H9 (cell line): ENCODE results near the gene MARCHF10. TPM values are rescaled to one million over a fixed set of nuclear protein-coding genes. Genes with fewer than 3 reads are reported as not detected.
A peak's percentile ranks its signal among the peaks of the same experiment; 100 is the strongest.

Experiments
- DNase-seq: peaks from one replicate; pipeline ENCODE4 v3.0.0-alpha.2; 2017
- H2AFZ ChIP-seq: one replicate; pipeline ENCODE4 v1.6.1; 2013; ENCODE audit warnings: mild to moderate bottlenecking, low read length, control low read depth, moderate library complexity
- H2AK5ac ChIP-seq: 2 replicates; pipeline ENCODE4 v1.6.1; 2013; ENCODE audit warnings: low read length, control low read depth, mixed read lengths; ENCODE audit not compliant: insufficient read length
- H2BK120ac ChIP-seq: one replicate; pipeline ENCODE4 v1.6.1; 2013; ENCODE audit warnings: low read depth, mild to moderate bottlenecking, low read length, control low read depth, inconsistent platforms; ENCODE audit not compliant: poor library complexity, severe bottlenecking
- H2BK12ac ChIP-seq: 2 replicates; pipeline ENCODE4 v1.6.1; 2013; ENCODE audit warnings: low read length, control low read depth, mixed read lengths, low read depth; ENCODE audit not compliant: insufficient read length
- H2BK15ac ChIP-seq: 2 replicates; pipeline ENCODE4 v1.6.1; 2013; ENCODE audit warnings: low read depth, low read length, control low read depth
- H2BK20ac ChIP-seq: one replicate; pipeline ENCODE4 v1.6.1; 2013; ENCODE audit warnings: low read depth, mild to moderate bottlenecking, low read length, control low read depth, inconsistent platforms; ENCODE audit not compliant: poor library complexity, severe bottlenecking
- H2BK5ac ChIP-seq: 2 replicates; pipeline ENCODE4 v1.6.1; 2013; ENCODE audit warnings: low read length, control low read depth, mixed read lengths; ENCODE audit not compliant: insufficient read length
- H3K14ac ChIP-seq: 2 replicates; pipeline ENCODE4 v1.6.1; 2013; ENCODE audit warnings: low read length, control low read depth; ENCODE audit not compliant: insufficient read depth
- H3K18ac ChIP-seq: 2 replicates; pipeline ENCODE4 v1.6.1; 2013; ENCODE audit warnings: low read depth, mild to moderate bottlenecking, mixed read lengths, low read length, control low read depth; ENCODE audit not compliant: insufficient read length
- H3K23ac ChIP-seq: 2 replicates; pipeline ENCODE4 v1.6.1; 2013; ENCODE audit warnings: low read length, control low read depth, mixed read lengths, low read depth; ENCODE audit not compliant: insufficient read length
- H3K23me2 ChIP-seq: 2 replicates; pipeline ENCODE4 v1.6.1; 2013; ENCODE audit warnings: low read depth, mild to moderate bottlenecking, mixed read lengths, low read length, control low read depth; ENCODE audit not compliant: insufficient read length, poor library complexity, severe bottlenecking
- H3K27ac ChIP-seq: 2 replicates; pipeline ENCODE4 v1.5.1; 2013; ENCODE audit warnings: low read length, control low read depth, mixed read lengths, low read depth; ENCODE audit not compliant: insufficient read length
- H3K27me3 ChIP-seq: 2 replicates; pipeline ENCODE4 v1.6.1; 2013; ENCODE audit warnings: low read length, control low read depth, inconsistent platforms; ENCODE audit not compliant: insufficient read depth
- H3K4ac ChIP-seq: 2 replicates; pipeline ENCODE4 v1.6.1; 2013; ENCODE audit warnings: low read depth, mild to moderate bottlenecking, control low read depth, inconsistent platforms, low read length, moderate library complexity
- H3K4me1 ChIP-seq: 2 replicates; pipeline ENCODE4 v1.6.1; 2013; ENCODE audit warnings: low read length, control low read depth, inconsistent platforms; ENCODE audit not compliant: insufficient read depth
- H3K4me2 ChIP-seq: 2 replicates; pipeline ENCODE4 v1.6.1; 2013; ENCODE audit warnings: low read length, control low read depth, mixed read lengths; ENCODE audit not compliant: insufficient read length, insufficient read depth
- H3K56ac ChIP-seq: 2 replicates; pipeline ENCODE4 v1.6.1; 2013; ENCODE audit warnings: low read depth, mild to moderate bottlenecking, mixed read lengths, low read length, control low read depth; ENCODE audit not compliant: insufficient read length
- H3K79me1 ChIP-seq: 2 replicates; pipeline ENCODE4 v1.6.1; 2013; ENCODE audit warnings: low read depth, mild to moderate bottlenecking, moderate library complexity, low read length, control low read depth, inconsistent platforms; ENCODE audit not compliant: insufficient read depth, poor library complexity, severe bottlenecking
- H3K79me2 ChIP-seq: 2 replicates; pipeline ENCODE4 v1.6.1; 2013; ENCODE audit warnings: low read length, control low read depth, inconsistent platforms; ENCODE audit not compliant: insufficient read depth
- H3K9ac ChIP-seq: 2 replicates; pipeline ENCODE4 v1.6.1; 2013; ENCODE audit warnings: low read length, control low read depth, mixed read lengths; ENCODE audit not compliant: insufficient read length; ENCODE audit errors: extremely low read depth
- H3K9me3 ChIP-seq: one replicate; pipeline ENCODE4 v1.6.1; 2013; ENCODE audit warnings: low read depth, low read length, inconsistent platforms; ENCODE audit not compliant: control insufficient read depth
- H3T11ph ChIP-seq: one replicate; pipeline ENCODE4 v1.6.1; 2013; ENCODE audit warnings: mild to moderate bottlenecking, low read length, control low read depth, inconsistent platforms
- H4K20me1 ChIP-seq: one replicate; pipeline ENCODE4 v1.6.1; 2013; ENCODE audit not compliant: control insufficient read depth, insufficient read length, insufficient read depth
- H4K5ac ChIP-seq: 2 replicates; pipeline ENCODE4 v1.6.1; 2013; ENCODE audit warnings: low read depth, mild to moderate bottlenecking, mixed read lengths, low read length, control low read depth; ENCODE audit not compliant: insufficient read length
- H4K8ac ChIP-seq: replicated peaks from 2 replicates; pipeline ENCODE4 v1.6.1; 2013; ENCODE audit warnings: low read length, control low read depth, mixed read lengths, low read depth; ENCODE audit not compliant: insufficient read length
- H4K91ac ChIP-seq: 2 replicates; pipeline ENCODE4 v1.6.1; 2013; ENCODE audit warnings: low read depth, mild to moderate bottlenecking, moderate library complexity, mixed read lengths, low read length, control low read depth; ENCODE audit not compliant: insufficient read length
- H3K27ac Mint-ChIP-seq, 3 experiments: 2 replicates in 2 of 3; 3 replicates in 1 of 3; pipeline ENCODE4 v1.8.0; 2020 to 2021; ENCODE audit warnings: mixed read lengths in 3 of 3, mild to moderate bottlenecking in 1 of 3, moderate library complexity in 1 of 3
- H3K27me3 Mint-ChIP-seq: 2 replicates; pipeline ENCODE4 v1.8.0; 2021; ENCODE audit warnings: low read depth, mild to moderate bottlenecking, moderate library complexity, mixed read lengths
- H3K36me3 Mint-ChIP-seq, 3 experiments: 2 replicates in 2 of 3; 3 replicates in 1 of 3; pipeline ENCODE4 v1.8.0; 2020 to 2021; ENCODE audit warnings: low read depth in 3 of 3, mixed read lengths in 3 of 3; ENCODE audit not compliant: insufficient read depth in 1 of 3
- H3K4me1 Mint-ChIP-seq, 2 experiments: 2 replicates each; pipeline ENCODE4 v1.8.0; 2020; ENCODE audit warnings: mixed read lengths in 2 of 2
- H3K4me3 Mint-ChIP-seq, 2 experiments: 2 replicates in 1 of 2; 3 replicates in 1 of 2; pipeline ENCODE4 v1.8.0; 2020 to 2021; ENCODE audit warnings: mild to moderate bottlenecking in 2 of 2, mixed read lengths in 2 of 2, moderate library complexity in 1 of 2
- H3K9me3 Mint-ChIP-seq, 2 experiments: 2 replicates in 1 of 2; 3 replicates in 1 of 2; pipeline ENCODE4 v1.8.0; 2020; ENCODE audit warnings: mild to moderate bottlenecking in 2 of 2, mixed read lengths in 2 of 2, moderate library complexity in 1 of 2
- CTCF ChIP-seq: fragments of 200-600 bp; sonication (generic); conservative IDR thresholded peaks from 3 replicates; pipeline ENCODE4 v1.8.0; 2021; ENCODE audit warnings: antibody characterized with exemption, mild to moderate bottlenecking
- WGBS: extraction: QIAGEN DNeasy Blood & Tissue Kit; methylation state at CpG from one replicate; pipeline ENCODE4 v1.1.7; 2013; ENCODE audit warnings: missing lambda C conversion rate, low lambda C conversion rate, mixed read lengths; ENCODE audit not compliant: insufficient read length; ENCODE audit errors: extremely low coverage; 5-methylcytosine and 5-hydroxymethylcytosine counted together
- total RNA-seq: library from RNA; stranded (reverse); gene quantifications from 2 replicates; pipeline ENCODE4 v1.2.1, GENCODE V29; 2021

MARCHF10 gene
- total RNA-seq, 1 experiment from 2014 or later, result not detected

- H3K27me3 ChIP-seq, result no peaks in the 10 kb centered on the region
- no peak overlapping the region for H3K56ac ChIP-seq
- H3K14ac ChIP-seq, result no peak overlapping the region
- H2BK120ac ChIP-seq, result no peak overlapping the region
- H3K27me3 Mint-ChIP-seq, result no peaks in the 10 kb centered on the region
- no peak overlapping the region for H2BK20ac ChIP-seq
- TF ChIP-seq CTCF, result no peak
- H3K4me1 ChIP-seq, result no peaks in the 10 kb centered on the region
- H4K8ac ChIP-seq, result no peak overlapping the region
- H3K27ac ChIP-seq, result no peak overlapping the region
- H3K4ac ChIP-seq, result no peak overlapping the region
- H3K4me3 Mint-ChIP-seq, result no peak overlapping the region; a peak in 1 of 5 replicates
- no peaks in the 10 kb centered on the region for H3K79me1 ChIP-seq
- no peak overlapping the region for H2BK5ac ChIP-seq
- no peaks in the 10 kb centered on the region for H3K79me2 ChIP-seq
- H4K91ac ChIP-seq, result no peak overlapping the region
- no peak overlapping the region for H3K23ac ChIP-seq
- no peak overlapping the region for H2AK5ac ChIP-seq
- no peak overlapping the region for H2AFZ ChIP-seq
- no peak overlapping the region for H3K18ac ChIP-seq
- H3K27ac Mint-ChIP-seq, result 0 out of 7 replicates have a peak overlapping the region, but pooled peaks of 1 of the 3 experiments have one; percentile 34
- no peaks in the 10 kb centered on the region for H3K9me3 ChIP-seq
- no peak overlapping the region for H3T11ph ChIP-seq
- H4K5ac ChIP-seq, result no peak overlapping the region
- DNase-seq, result no peak
- H3K9me3 Mint-ChIP-seq, result no peaks in the 10 kb centered on the region
- no peaks in the 10 kb centered on the region for H3K23me2 ChIP-seq
- H2BK15ac ChIP-seq, result no peak overlapping the region
- no peak overlapping the region for H3K4me2 ChIP-seq
- H4K20me1 ChIP-seq, result no peaks in the 10 kb centered on the region
- H3K4me1 Mint-ChIP-seq, result peaks cover 0 to 11% of the 10 kb centered on the region in 2 experiments; a peak in 2 of 4 replicates
- peaks cover 0 to 4% (median 2%) of the 10 kb centered on the region in 3 experiments; a peak in 1 of 7 replicates for H3K36me3 Mint-ChIP-seq
- H2BK12ac ChIP-seq, result no peak overlapping the region
- H3K9ac ChIP-seq, result no peak overlapping the region
- no CpG with 5 or more reads among the region's 16 CpGs for WGBS
Measured at GRCh38 chr17:62676231-62676943, 131.7 kb downstream of the MARCHF10 start.
